Measurements from ENCODE around the gene DLGAP1.
"Not testable (repeated sequence)": the region's sequence is repeated elsewhere in the genome, so short reads cannot be mapped to it uniquely, and the experiment has no call there.

DLGAP1 gene

DNA sequence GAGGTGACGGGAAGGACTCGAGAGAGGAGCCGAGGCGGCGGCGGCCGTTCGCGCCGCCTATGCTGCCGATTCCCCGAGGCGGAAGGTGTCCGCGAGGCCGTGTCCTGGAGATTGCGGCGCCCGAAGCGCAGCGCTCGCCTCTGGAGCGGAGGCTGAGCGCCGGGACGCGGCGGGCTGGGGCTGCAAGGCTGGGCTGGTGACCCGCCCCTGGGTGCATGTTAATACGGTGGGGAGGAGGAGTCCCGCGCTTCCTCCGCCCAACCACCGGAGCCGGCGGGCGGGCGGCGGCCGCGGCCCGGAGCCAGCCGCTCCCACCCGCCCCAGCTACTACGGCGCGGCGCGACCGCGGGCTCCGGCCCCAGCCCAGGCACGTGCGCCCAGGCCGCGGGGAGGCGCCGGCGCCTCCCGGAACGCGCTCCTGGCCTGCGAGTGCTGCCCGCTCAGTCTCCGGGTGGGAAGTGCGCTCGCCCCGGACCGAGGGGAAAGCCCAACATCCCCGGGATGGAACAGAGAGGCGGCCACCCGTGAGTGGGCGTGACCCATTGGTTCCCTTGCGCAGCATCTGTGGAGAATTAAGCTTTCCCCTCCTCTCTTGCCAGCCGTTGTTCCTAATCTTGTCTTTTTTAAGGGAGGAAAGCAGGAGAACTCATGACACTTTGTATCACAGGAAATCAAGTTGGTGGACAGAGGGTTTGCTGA, at the start of gene DLGAP1:
DLGAP1 (minus strand) TSS at position 195 of the 699 bp plus-strand sequence.
- DNase-seq = no peak

DNA sequence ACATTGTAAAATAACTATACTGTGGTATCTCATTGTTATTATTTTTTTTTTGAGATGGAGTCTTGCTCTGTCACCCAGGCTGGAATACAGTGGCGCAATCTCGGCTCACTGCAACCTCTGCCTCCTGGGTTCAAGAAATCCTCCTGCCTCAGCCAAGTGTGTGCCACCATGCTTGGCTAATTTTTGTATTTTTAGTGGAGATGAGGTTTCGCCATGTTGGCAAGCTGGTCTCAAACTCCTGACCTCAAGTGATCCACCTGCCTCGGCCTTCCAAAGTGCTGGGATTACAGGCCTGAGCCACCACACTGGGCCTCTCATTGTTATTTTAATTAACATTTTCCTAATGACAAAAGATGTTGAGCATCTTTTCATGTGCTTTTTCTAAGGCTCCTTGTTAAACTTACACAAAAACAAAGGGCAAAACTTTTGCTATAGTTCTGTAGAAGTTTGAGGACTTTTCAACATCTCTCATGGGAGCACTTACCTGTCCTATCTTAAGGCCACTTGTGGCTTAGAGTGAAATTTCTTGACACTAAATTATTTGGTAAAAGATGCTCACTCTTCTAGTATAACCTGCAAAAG, 39.7 kb upstream of the DLGAP1 start:
- DNase-seq = not testable (repeated sequence)

DNA sequence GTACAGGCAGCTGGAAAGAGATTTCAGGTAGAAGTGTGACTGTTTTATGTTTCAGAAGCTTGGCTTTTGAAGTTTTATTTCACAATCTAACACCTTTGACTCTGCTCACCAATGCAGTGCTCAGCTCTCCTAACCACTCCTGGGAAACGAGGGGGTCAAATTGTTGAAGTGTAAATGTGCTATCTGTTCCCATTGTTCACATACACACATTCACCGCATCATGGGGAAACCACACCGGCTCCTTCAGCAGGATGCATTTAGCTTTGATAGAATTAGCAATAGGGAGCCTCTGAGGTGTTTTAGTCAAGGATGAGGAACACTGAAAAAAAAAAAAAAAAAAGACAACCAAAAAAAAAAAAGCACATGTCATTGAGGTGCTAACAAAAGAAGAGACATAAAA, 13.4 kb upstream of the DLGAP1 start:
- DNase-seq = no peak

DNA sequence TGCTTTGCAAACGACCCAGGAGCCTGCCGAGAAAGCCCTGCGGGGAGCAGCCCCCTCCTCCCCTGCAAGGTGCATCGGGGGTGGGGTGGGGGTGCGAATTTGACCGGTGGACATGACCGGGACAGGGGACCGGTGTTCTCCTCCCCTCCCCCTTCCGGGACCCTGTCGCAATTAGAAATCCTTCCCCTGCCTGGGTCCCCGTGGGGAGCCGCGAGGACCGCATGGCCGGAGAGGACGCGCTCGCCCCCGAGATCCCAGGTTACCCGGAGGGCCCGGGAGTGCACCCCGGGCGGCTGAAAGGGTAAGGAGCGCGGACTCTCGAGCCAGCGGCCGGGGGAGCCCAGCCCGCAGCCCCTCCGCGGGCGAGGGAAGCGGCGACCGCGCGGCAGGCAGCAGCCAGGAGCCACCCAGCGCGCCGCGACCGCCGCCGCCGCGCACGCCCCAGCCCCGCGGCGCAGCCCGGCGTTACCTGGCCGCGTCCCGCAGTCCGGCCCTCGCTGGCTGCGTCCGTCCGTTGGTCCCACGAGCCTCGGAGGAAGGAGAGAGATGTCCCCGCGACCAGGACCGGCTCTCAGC, 482 bp downstream of the DLGAP1 start:
- no peak for DNase-seq

DNA sequence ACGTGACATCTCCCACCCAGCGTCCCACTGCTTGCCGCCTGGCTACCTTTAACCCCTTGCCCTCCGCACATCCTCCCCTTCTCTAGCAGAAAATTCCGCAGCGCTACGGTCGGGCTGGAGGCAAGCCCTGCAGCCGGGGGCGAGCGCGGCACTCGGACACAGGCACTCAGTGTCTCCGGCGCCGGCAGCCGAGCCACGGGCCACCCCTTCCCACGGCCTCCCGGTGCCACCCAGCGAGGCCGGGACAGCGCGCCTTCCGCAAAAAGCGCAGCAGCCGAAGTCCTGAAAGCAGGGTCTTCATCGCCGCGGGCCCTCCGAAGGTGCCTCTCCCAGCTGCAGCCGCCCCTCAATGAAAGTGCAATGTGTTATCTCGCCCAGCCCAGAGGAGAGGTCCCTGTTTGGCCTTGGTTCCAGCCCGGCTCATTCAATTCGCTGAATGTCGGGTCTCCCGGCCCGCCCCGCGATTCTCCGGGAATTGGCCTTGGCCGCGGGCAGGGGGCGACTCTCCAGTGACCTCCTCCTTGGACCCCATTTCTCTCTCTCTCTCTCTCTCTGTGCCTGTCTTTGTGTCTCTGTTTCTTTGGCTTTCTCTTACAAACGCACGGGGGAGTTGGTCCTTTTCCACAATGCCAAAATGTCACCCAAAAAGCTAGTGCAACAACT, 1.1 kb downstream of the DLGAP1 start:
- DNase-seq = no peak

DNA sequence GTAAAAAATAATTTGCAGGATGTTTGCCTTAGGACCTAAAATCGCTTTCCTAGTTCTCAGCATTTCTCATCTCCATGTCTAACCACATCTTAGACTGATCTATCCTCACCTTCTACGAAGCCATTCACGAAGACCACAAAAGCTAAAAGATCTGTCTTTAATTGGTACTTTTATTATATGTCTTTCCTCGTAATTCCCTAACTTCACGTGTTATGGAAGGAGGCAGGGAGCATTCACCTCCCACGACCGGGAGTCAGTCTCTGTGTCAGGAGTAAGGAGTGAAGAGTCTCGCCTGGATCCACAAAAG, 1.6 kb downstream of the DLGAP1 start:
- DNase-seq = no peak

DNA sequence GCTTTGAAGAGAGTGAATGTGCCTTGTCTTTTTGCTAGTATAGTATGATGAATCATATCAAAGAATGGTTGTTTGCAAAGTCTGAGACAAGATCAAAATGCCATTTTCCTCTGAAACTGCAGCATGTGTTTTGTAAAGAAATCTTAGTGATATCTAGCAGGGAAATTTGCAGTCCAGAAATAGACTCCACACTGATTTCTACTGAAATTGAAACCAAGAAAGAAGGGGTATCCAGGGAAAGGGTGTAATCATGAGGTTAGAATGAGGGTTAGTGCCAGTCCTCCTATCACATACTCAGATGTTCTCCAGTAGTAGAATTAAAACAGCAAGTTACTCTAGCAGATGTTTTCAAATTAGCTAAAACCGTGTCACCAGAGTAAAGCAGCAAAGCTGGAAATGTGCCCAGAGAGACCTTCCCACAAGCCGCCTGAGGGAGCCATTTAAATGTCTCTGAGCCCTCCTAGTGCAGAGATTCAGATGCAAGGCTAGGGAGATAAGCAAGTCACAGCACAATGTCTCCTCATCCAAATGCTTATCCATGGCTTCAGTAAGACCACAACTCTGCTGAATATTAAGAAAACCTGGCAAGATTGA, 4.9 kb downstream of the DLGAP1 start:
- no peak for DNase-seq

DNA sequence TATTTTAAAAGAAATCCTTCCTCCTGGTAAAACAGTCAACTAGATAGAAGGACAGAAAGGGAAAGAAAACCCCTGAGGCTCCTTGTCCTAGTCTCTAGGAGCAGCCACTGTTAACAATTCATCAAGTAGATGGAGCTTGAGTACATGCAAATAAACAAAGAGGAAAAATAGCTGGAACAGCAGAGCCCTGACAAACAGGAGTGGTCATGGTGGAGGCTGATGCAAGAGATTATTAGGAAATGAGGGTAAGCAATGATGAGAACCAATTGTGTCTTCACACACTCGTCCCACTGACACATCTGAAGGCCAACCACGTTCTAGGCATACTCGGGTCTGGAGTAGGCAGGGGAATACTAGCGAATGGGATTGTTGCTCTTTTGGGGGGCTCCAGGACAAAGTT, 9.2 kb downstream of the DLGAP1 start:
- DNase-seq = no peak

DNA sequence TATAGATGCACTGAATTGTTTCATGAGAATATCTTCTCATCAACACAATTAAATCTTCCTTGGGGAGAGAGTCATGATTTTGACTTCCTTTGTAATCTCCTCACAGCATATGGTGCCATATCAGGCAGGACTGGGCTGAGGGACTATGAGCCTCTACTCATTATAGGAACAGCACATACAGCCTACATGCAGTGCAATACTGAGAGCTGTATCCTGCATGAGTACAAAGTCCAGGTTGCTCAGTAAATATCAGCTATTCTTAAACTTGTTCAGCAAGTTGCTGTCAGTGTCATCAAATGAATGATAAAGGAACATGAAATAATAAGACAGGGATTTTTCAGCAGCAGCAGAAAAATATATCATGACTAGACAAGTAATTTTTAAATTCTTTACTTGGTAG, 10.8 kb downstream of the DLGAP1 start:
- DNase-seq = no peak

DNA sequence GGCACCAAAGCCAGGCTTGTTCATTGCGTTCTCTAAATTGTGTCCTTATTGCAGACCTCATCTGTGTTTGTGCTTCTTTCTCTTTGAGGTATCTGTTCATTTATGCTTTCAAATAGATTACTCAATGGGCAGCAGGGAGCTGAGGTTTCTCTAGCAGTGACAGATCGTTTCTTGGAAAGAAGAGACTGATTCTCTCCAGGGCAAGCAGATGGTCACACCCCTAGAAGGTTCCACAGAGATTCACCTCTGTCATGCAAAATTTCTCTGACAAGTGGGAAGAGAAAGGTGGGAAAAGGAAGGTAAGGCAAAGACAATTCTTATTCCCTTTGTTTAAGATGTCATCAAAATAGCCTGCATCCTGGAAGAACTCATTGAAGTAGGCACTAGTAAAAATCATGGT, 14.0 kb downstream of the DLGAP1 start:
- no peak for DNase-seq

DNA sequence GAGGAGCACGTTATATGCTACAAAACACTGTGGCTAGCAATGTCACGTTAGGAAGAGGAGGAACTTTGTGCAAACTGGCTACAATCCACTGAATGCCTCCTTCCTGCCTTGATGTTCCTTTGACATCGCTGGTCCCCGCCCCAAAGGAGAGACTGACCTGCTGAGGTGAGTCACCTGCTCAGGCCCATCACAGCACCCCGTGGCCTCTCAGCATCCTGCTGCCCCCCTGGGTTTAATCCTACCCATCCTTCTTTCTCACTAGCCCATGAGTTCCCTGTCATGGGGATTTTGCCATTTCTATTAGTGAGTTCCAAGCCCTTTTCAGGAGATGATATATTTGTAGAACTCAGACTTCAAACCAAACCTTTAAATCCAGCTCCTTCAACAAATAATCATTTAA, 16.2 kb downstream of the DLGAP1 start:
- DNase-seq = no peak

DNA sequence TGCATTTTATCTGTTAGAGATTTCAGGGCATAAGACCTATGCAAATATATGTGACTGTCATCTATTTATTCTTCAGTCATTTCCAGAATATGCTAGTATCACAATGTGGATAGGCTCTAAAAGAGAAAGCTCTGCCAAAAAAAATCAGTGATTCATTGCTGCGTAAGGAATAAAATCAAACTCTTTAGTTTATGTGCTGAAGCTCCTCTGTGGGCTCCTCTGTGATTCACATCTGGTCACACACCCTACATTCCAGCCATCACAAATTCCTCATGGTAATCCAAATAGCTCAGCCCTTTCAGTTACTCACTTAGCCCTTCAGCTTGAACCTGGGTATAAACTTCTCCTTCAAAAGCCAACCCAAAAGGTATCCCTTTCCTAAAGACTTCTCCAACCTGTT, 21.4 kb downstream of the DLGAP1 start:
- DNase-seq = no peak

DNA sequence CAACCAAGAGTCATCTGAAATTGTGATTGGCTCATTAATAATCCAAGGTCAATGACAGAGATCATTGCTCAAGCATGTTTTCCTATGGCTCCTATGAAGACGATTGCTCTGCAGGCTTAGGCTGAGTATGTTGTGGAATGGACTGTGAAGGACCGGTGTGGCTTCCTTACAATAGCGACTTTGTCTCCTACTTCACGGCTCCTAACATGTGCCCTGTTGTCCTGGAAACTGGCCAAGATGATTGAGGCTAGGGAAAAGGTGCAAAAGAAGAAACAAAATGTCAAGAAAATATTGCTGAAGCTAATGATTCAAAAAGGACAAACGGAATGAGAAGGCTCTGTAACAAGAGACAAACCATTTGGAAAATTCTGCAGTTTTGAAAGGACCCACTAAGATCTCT, 24.3 kb downstream of the DLGAP1 start:
- no peak for DNase-seq

DNA sequence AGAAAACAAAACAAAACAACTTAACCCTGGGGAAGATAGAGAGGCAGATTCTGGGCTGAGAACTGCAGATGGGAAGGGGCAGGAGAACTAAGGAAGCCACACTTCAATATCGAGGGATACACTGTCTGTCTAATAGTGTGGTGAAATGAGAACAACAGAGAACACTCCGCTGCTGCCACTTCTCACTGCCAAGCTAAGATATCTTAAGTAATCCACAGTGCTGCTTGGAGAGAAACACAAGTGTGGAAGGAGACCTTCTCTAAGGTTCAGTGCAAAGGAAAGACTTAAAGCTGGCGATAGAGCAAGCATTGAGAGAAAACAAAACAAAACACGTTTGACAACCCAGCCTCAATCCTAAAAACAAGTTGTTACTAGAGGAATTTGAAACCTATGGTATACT, 37.4 kb downstream of the DLGAP1 start:
- DNase-seq = no peak

DNA sequence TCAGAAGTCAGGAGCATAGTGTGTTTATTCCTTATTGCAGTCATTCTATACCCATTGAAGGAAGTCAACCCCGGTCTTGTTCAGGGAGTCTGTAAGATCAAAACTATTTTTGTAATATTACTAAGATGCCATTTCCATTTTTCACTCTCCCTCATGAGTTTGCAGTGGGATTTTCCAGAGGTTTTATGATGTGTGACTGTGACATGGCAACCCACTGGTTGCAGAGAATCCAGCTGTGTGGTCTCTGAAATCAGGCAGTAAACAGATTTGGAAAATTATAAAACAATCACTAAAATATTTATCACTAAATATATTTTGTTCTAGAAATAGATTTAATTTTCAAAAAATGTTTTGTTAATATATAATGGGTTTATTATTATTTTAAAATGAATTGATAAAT, 38.1 kb downstream of the DLGAP1 start:
- DNase-seq = no peak

DNA sequence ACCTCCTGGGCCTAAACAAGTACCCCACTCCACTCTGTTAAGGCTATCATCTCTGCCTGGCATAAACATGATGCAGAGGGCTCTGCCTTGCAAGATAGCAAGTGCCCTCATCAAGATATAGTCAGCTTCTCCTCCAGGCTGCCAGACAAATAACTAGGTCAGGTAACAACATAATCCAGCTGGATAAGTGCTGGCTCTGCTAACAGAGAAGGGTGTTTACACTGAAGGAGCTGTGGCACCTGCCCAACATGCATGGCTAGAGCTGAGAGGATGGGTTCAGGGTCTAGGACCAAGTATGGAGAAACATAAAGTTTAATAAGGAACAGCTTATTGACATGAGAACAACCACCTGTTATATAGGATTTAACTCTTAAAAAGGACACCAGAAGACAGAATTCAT, 42.8 kb downstream of the DLGAP1 start:
- no peak for DNase-seq

DNA sequence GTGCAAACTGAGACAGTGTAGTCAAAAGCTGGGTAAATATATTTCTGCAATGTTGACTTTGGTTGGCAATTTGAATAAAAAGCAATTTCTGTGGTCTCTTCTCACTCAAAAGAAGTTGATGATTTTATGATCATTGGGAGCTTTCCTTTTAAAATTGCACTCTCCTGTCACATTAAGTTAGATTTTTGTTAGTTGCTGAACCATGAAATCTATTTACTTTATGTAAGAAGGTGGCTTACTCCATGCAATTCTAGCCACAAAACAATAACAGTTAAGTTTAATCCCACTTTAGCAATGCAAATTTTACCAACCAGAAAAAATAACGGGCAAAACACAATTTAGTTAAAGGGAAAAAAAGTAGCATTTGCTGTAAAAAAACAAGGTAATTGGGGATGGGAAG, 48.3 kb downstream of the DLGAP1 start:
- no peak for DNase-seq

DNA sequence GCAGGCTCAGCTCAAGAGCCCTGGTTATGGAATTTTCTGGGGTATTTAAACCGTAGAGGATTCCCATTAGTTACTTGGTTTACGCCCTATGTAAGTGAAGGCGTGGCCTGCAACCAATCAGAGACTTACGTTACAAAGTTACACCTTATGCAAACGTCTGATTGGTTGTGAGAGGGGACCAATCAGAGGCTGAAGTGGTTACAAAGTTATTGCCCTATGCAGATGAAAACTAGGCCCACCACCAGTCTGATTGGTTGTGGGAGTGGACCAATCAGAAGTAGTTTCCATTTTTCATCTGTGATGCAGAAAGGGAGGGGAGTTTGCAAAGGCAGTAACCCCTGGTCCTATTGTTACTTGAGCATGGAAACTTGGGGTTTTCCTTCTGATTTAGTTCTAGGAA, 49.1 kb downstream of the DLGAP1 start:
- no peak for DNase-seq

DNA sequence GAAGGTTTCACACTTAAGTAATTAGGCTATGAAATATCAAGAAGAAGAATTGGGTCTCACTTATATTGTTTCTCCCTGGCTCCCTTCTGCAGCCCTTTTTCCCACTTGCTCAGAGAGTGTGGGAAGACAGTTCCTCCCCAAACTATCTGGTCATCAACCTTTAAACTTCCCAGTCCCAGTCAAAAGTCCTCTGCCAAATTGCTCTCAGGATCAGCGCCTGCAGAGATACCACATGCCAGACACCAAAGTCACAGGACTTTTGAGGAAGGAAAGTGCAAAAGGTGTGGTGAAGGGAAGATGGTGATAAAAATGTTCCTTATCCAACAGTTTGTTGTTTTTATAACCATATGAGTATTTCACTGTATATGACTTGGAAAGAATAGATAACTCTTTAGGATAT, 51.3 kb downstream of the DLGAP1 start:
- DNase-seq = no peak

DNA sequence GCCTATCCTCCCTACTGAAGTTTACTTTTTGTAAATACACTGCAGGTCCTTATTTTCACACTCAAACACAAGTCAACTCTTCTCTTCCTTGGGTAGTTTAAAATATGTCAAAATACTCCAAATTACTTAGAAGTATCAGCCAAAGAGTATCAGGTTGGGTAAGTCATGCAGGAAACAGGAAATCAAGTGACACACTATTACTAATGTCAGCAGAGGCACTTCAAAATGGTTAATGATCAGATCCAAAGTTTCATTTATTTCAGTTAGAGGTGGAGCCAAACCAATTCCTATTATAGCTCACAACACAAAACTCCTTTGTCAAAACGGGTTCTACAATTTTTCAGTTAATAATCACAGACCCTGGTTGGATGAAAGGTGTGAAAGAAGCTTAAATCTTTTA, 54.2 kb downstream of the DLGAP1 start:
- no peak for DNase-seq

DNA sequence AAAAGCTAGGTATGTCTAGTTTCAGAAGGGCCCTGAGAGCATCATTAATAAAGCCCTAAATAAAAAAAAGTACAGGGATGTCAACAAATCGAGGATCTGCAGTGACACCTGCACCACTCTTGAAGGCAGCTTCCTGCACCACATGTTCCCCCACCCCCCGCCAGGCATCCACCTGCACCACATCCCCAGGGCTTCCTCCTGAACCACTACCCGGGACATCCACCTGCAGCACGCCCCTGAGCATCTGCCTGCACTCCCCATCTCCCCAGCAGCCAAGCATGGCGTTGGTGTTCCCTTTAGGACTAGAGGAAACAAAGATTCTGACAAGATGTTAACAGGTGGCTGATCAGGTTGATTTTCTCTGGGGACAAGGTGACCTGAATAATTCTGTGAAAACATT, 55.2 kb downstream of the DLGAP1 start:
- DNase-seq = no peak

DNA sequence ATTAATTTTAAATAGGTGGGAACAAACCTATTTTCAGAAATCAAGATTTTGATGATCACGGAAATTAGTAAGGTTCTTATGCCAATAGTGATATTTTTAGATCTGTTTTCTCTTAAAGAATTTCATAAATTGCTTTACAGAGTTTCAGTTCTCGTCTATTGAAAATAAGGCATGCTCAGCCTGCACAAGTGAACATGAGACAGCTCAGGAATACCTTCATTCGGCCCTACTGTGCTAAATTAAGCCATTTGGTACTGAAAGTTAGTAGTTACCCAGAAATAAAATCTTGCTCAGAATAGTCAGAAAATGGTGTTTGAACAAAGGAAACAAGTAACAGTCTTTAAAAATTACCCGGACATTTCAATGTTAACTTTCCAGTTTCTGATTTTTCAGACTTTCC, 60.4 kb downstream of the DLGAP1 start:
- no peak for DNase-seq

DNA sequence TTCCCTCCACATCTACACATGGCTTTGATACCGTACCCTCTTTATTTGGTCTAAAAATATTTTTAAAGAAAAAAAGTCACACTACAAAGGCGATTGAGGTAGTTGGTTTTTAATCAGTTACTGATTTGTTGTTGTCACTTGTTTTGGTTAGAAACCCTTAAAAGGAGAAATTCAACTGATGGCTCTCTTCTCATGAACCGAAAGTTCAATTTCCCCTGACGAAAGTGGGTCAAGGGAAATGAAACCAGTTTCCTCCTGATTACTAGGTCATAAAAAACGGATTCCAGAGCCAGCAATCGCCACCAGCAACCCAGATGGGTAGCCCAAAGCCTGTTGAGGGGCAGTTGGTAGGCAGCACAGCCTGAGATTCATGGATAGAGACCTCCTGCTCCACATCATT, 63.2 kb downstream of the DLGAP1 start:
- no peak for DNase-seq

DNA sequence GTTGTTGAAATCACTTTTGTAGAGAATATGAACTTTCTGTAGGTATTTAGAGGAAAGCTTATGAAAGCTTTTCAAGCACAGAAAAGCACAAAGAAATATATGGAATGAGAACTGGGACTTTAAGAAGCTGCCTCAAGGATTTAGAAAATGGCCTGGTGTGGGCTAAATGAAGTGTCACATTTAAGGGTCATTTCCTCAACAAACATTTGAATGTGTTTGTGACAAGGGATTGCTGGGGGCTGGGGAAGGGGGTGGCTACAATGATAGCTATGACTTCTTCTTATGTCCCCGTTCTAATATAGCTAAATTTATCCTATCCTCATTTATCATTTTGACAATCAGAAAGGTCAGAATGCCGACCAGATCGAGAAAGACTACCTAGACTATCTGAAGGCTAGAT, 69.2 kb downstream of the DLGAP1 start:
- DNase-seq = no peak
